Spleen (tissue), 13 donors: Measurements from ENCODE around the gene RNF26. TPM values are rescaled to one million over a fixed set of nuclear protein-coding genes. Genes with fewer than 3 reads are reported as not detected.

ENCODE experiments used
- DNase-seq: peaks from one replicate; pipeline ENCODE4 v3.0.0-alpha.2; 2020
- H3K27ac ChIP-seq, 8 donors: fragments of 200-600 bp; sonication (generic) in 7 of 8; 1 replicate in 4 of 8; 2 replicates in 4 of 8; pipeline versions ENCODE4 v1.5.0 to v1.8.0; 2016 to 2021; ENCODE audit warnings: inconsistent platforms in 4 of 8, mild to moderate bottlenecking in 4 of 8, moderate library complexity in 1 of 8
- H3K27me3 ChIP-seq, 7 donors: fragments of 200-600 bp; sonication (generic) in 6 of 7; replicated peaks in 1 of 7; 1 replicate in 4 of 7; 2 replicates in 3 of 7; pipeline versions ENCODE4 v1.5.0 to v1.8.0; 2016 to 2021; ENCODE audit warnings: inconsistent platforms in 3 of 7, mild to moderate bottlenecking in 1 of 7
- H3K36me3 ChIP-seq, 6 donors: fragments of 200-600 bp; sonication (generic) in 5 of 6; 1 replicate in 4 of 6; 2 replicates in 2 of 6; pipeline versions ENCODE4 v1.5.0 to v1.8.0; 2016 to 2021; ENCODE audit warnings: inconsistent platforms in 2 of 6
- H3K4me1 ChIP-seq, 6 donors: fragments of 200-600 bp; sonication (generic) in 5 of 6; 1 replicate in 3 of 6; 2 replicates in 3 of 6; pipeline versions ENCODE4 v1.5.0 to v1.8.0; 2016 to 2021; ENCODE audit warnings: inconsistent platforms in 3 of 6
- H3K4me3 ChIP-seq, 8 donors: fragments of 200-600 bp; sonication (generic) in 7 of 8; 1 replicate in 4 of 8; 2 replicates in 4 of 8; pipeline versions ENCODE4 v1.5.0 to v1.8.0; 2016 to 2021; ENCODE audit warnings: inconsistent platforms in 4 of 8, mild to moderate bottlenecking in 4 of 8, moderate library complexity in 2 of 8
- H3K9me3 ChIP-seq, 8 donors: fragments of 200-600 bp; sonication (generic) in 7 of 8; 1 replicate in 4 of 8; 2 replicates in 4 of 8; pipeline versions ENCODE4 v1.5.0 to v1.8.0; 2016 to 2021; ENCODE audit warnings: inconsistent platforms in 4 of 8
- CTCF ChIP-seq, 11 experiments: fragments of 200-600 bp in 7 of 11; fragments of 450-650 bp in 4 of 11; sonication (generic) in 4 of 11; IDR thresholded peaks in 8 of 11; conservative IDR thresholded peaks in 3 of 11; 1 replicate in 7 of 11; 2 replicates in 4 of 11; pipeline versions ENCODE4 v1.4.0 to v1.8.0; 2016 to 2021; ENCODE audit warnings: antibody characterized with exemption in 11 of 11, inconsistent platforms in 4 of 11, mild to moderate bottlenecking in 1 of 11
- POLR2A ChIP-seq, 3 donors: fragments of 450-650 bp; IDR thresholded peaks; one replicate each; pipeline ENCODE4 v1.5.1; 2017; ENCODE audit warnings: antibody characterized with exemption in 3 of 3, mild to moderate bottlenecking in 1 of 3
- POLR2AphosphoS5 ChIP-seq, 3 donors: sonication (generic); formaldehyde crosslinking; IDR thresholded peaks; one replicate each; pipeline ENCODE4 v1.5.1; 2017; ENCODE audit warnings: antibody characterized with exemption in 3 of 3
- WGBS, 5 donors: extraction: QIAGEN DNeasy Blood & Tissue Kit in 3 of 5; methylation state at CpG; one replicate each; pipeline versions ENCODE4 v1.1.5 to v1.1.7; 2013 to 2018; 5-methylcytosine and 5-hydroxymethylcytosine counted together
- intact Hi-C: fragments of 100-400 bp; cut with DNase I; formaldehyde crosslinking; loops from one replicate; pipeline ENCODE4 v1.15.0; 2023; ENCODE audit warnings: low total_unique reads
- long read RNA-seq, 2 donors: transcript quantifications; one replicate each; lab custom pipeline, GENCODE V29; 2026
- polyA plus RNA-seq, 3 donors: library from polyadenylated mRNA; stranded (reverse); fragments of 200-250 nt; gene quantifications; one replicate each; pipeline ENCODE4 v1.2.1, GENCODE V29; 2013
- total RNA-seq, 7 donors: library from RNA; depleted of rRNA in 3 of 7; stranded (reverse); fragments of >200 nt in 3 of 7; fragmentation: NEBNext Ultra II Directional in 4 of 7; extraction: Animal tissue kit (Norgen Biotek cat#: 25700) in 4 of 7; gene quantifications; one replicate each; pipeline versions ENCODE4 v1.1.0 to v1.2.1, GENCODE V29; 2016 to 2021
- donor health status: healthy with polysubstance abuse.
- donor health status: DM: no; HTN: no; CAD: no; lungs with moderate emphysema.
- donor health status: DM: no; HTN: no; CAD: no.
- donor health status: Bipolar disorder and iron deficiency.
- donor health status: healthy.
- donor health status: DM: no; HTN: no; CAD: no.
- donor health status: DM: yes; HTN: yes; CAD: no.

Gene RNF26
- total RNA-seq (10 to 100 TPM; 13.6 to 18.2 (median 16.5) TPM), polyA plus RNA-seq (10 to 100 TPM in 2 of 3 donors, 1 to 10 TPM in 1; 8.6 to 13.2 (median 10.0) TPM)
- long read RNA-seq, donor 1, transcript RNF26-201 (1 exons, 2,787 nt): major isoform, 29 of 29 reads
- long read RNA-seq, donor 1, partial matches to known transcripts: 0 of 29 reads
- long read RNA-seq, donor 1, other reads (novel, unspliced or antisense): 0 of 29 reads
- long read RNA-seq, donor 2, transcript RNF26-201 (1 exons, 2,787 nt): major isoform, 17 of 17 reads
- long read RNA-seq, donor 2, partial matches to known transcripts: 0 of 17 reads
- long read RNA-seq, donor 2, other reads (novel, unspliced or antisense): 0 of 17 reads

DNA sequence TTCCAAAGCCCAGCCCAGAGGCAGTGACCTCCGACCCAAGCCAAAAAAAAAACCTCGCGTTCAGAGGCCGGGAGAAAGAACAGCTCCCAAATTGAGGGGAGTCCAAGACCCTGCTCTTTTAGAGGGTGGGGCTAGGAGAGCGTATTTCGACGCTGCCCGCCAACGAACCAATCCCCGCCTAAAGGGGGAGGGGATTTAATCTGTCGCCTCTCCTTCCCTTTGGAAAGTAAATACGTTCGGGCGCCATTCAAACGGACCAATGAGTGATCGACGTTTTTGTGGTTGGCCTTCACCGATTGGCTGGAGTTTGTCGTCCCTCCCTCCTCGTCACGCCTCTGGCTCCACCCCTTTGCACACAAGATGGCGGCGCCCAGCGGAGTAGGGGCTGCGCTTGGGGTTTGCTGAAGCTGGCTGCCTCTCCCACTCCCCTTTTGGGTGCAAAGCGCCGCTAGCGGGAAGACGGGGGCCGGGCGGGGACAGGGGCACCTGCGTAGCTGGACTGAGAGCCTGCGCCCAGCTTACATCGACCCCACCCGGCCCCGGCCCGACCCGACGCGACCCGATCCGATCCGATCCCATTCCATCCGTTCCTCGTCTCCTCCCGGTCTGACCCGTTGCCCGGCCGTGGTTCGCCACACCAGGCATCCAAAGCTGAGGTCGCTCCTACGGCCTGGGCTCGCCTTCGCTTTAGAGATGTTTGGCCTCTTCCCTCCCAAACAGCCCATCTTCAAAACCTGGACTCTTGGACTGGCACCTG is at the start of gene RNF26:
Gene RNF26 (plus strand): TSS at position 354 of the 757 bp plus-strand sequence. CDS start 596 bp downstream, outside the sequence.
- Histone ChIP-seq H3K27me3 (peaks cover 0 to 11% (median 2%) of the 10 kb centered on the region in 7 donors), H3K4me3 (peak within 1 kb of the TSS; percentile 81 to 99 (median 94)), H3K36me3 (peaks cover 0 to 18% (median 8%) of the 10 kb centered on the region in 6 donors), H3K4me1 (peaks cover 19 to 67% (median 48%) of the 10 kb centered on the region in 6 donors), H3K9me3 (no peaks in the 10 kb centered on the region), H3K27ac (peak within 1 kb of the TSS; percentile 66 to 91 (median 84))
- 0 to 1% (median 0%) methylated on average over 42 to 54 of the region's 54 CpGs for WGBS, 5 donors
- intact Hi-C loops: no loop called here
- peak; percentile 94 for DNase-seq
- TF ChIP-seq CTCF (IDR thresholded peaks at IDR 0.05 in 8 of 11, conservative IDR thresholded peaks at IDR 0.05 in 3 of 11): peak in 1 of 11 experiments; percentile 7
- TF ChIP-seq POLR2A (IDR thresholded peaks at IDR 0.05): no peak
- TF ChIP-seq POLR2AphosphoS5 (IDR thresholded peaks at IDR 0.05): peak; percentile 89 to 93 (median 91)

GRCh38 chr11:119285431-119285830 is 48.9 kb upstream of the RNF26 start:
- peaks cover 0 to 6% (median under 1%) of the 10 kb centered on the region in 8 donors for H3K9me3 ChIP-seq
- intact Hi-C loops: no loop called here
- peaks cover 0 to 85% (median 42%) of the 10 kb centered on the region in 6 donors for H3K36me3 ChIP-seq
- H3K4me1 ChIP-seq: peaks cover 0 to 24% (median 8%) of the 10 kb centered on the region in 6 donors
- no peak overlapping the region for H3K4me3 ChIP-seq
- no peaks in the 10 kb centered on the region for H3K27me3 ChIP-seq
- H3K27ac ChIP-seq: no peak overlapping the region
- TF ChIP-seq CTCF (IDR thresholded peaks at IDR 0.05 in 8 of 11, conservative IDR thresholded peaks at IDR 0.05 in 3 of 11) (no peak), POLR2AphosphoS5 (IDR thresholded peaks at IDR 0.05) (no peak), POLR2A (IDR thresholded peaks at IDR 0.05) (no peak)
- 95 to 98% (median 97%) methylated on average over 9 of the region's 9 CpGs for WGBS, 5 donors
- no peak for DNase-seq

GRCh38 chr11:119288219-119288618 is 46.1 kb upstream of the RNF26 start:
- Histone ChIP-seq H3K4me1 (peaks cover 0 to 14% (median 8%) of the 10 kb centered on the region in 6 donors), H3K36me3 (peaks cover 0 to 84% (median 55%) of the 10 kb centered on the region in 6 donors), H3K4me3 (no peak overlapping the region), H3K27me3 (no peaks in the 10 kb centered on the region), H3K27ac (no peak overlapping the region), H3K9me3 (peaks cover 0 to 18% (median 9%) of the 10 kb centered on the region in 8 donors)
- no peak for DNase-seq
- intact Hi-C loops: no loop called here
- WGBS, 5 donors: 81 to 100% (median 96%) methylated on average over 3 of the region's 3 CpGs
- no peak for TF ChIP-seq POLR2A (IDR thresholded peaks at IDR 0.05)
- no peak for TF ChIP-seq POLR2AphosphoS5 (IDR thresholded peaks at IDR 0.05)
- no peak for TF ChIP-seq CTCF (IDR thresholded peaks at IDR 0.05 in 8 of 11, conservative IDR thresholded peaks at IDR 0.05 in 3 of 11)
